Brain pericyte (primary cell): ENCODE measurements around the gene APOBEC2.
A peak's percentile ranks its signal among the peaks of the same experiment; 100 is the strongest.

Experiments used
- DNase-seq: peaks from one replicate; pipeline ENCODE4 v3.0.0-alpha.2; 2012; ENCODE audit warnings: low read depth, low spot score

Gene APOBEC2

DNA sequence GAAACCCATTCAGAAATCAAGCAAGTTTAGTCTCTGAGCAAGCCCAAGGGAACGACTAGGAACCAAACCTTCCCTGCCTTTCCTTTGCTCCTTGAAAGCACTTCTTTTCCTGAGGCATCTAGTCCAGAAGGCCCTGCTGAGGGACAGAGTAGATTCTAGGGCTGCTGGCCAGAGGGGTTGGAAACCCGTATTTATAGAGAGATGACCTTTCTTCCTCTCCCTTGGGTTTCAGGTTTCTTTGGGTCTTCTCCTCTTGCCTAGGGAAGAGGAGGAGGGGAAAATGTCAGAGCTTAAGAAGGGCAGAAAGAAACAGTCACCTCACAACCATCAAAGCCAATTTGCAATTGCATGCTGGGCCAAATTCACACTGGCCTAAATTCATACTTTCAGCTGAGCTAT is 5.8 kb downstream of the APOBEC2 start:
- DNase-seq = no peak

DNA sequence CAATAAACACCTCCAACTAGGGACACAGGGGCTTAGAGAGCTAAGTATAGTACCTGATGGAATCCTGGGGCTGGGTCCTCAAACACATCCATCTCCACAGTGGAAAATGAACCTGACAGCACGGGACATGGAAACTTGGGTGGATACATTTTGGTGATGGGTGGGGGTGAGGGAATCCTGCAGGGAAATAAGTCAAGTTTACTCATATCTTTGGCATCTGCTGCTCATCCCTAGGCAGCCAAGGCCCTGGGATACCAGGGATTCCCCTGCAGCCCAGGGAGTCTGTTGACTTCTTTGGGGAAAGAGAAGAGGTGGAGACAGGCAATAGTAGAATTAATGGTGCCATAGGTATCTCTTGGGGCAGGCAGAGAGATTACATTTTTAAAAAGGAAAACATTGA is 6.6 kb downstream of the APOBEC2 start:
- no peak for DNase-seq

DNA sequence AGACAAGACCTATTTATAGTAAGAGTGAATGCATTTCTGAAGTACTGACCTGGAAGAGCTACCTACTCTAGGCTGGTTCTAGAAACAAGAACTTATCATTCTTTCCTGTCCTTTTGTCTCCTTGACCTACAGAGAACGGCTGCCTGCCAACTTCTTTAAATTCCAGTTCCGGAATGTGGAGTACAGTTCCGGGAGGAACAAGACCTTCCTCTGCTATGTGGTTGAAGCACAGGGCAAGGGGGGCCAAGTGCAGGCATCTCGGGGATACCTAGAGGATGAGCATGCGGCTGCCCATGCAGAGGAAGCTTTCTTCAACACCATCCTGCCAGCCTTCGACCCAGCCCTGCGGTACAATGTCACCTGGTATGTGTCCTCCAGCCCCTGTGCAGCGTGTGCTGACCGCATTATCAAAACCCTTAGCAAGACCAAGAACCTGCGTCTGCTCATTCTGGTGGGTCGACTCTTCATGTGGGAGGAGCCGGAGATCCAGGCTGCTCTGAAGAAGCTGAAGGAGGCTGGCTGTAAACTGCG is 8.3 kb downstream of the APOBEC2 start:
- DNase-seq = no peak

DNA sequence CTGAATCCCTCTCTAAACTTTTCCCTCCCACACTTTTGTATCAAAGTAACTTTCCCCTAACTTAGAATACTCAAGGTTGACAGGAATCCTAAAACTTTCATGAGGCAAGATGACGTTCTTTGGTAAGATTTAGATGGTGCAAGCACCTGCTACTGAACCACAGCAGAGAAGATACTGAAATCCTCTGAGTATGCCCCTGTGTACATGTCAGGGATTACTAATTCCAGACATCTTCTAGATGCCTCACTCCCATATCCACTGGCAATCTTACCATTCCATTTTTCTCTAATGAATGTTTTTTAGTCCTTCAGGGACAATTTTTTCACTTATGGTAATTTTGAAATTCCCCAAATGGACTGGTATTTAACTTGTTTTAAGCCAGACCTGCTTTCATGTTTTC is 9.1 kb downstream of the APOBEC2 start:
- no peak for DNase-seq

DNA sequence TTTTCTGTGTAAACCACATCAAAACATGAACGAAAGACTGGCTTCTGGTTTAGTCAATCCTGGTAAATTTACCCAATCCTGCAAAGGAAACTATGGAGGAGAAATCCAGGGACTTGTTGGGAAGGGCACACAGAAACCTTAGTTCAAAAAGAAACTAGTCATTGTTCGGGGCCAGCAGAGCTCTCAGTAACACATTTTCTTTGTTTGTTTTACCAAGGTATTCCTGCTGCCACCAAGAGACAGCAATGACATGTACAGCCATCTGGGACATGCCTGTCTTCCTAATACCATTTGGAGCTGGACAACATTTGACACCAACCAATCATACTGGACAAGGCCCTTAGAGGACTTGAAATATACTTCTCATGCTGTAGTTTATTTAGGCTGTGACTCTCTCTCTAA is 10.9 kb downstream of the APOBEC2 start:
- DNase-seq = no peak

DNA sequence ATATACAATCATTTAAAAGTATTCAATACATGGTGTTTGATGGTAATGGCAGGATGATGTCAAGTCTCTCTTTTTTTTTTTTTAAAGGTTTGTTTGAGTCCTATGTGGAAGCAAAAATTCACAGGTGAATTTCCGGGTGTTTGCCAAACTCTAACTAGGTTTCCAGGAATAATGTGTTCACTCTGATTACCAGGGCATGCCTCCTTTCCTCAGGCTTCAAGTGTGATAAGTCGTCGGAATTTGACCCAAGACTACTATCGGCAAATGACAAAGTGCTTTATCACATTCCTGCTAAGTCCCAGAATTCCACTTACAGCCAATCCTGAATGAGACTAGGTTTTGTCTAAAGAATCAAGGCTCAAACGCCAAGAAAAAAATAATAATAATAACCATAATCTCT is 11.8 kb downstream of the APOBEC2 start:
- DNase-seq = no peak

DNA sequence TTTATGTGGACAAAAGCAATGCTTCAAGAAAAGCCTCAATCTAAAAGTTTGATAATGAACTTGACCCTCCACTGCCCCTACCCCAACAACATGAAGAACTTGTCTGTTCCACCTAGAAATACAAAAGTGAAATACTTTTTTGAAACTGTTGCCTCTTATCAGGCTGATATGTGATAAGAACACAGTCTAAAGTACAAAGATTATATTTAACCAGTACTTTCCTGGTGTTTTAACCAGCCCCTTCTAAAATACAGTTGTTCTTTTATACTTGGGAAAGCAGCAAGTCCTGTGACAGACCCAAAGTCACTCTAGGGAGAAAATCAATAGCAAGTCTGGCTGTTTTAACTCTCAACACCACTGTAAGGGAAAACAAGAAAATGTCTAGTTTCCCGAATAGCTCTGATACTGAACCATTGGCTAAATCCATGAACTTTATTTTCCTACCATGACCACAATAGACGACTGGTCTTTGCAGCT is 12.6 kb downstream of the APOBEC2 start:
- DNase-seq = no peak

DNA sequence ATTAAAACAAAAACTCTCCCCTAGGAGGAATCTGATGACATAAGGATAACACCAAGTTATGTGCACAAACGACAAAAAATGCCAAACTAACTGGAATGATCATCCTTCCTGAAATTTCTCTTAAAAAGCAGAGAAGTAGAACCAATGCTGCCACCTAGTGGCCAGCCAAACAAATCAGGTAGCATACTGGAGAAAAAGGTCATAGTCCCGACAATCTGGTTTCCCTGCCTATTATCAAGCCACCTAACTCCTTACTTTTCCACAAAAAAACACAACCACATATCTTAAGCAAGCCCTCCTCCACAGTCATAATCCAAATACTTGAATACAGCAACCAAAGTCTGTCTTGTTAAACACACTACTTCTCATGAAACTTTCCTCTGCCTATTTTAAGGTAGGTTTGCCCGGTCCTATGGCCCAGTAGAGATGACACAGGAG is 13.9 kb downstream of the APOBEC2 start:
- DNase-seq = peak; percentile 27

DNA sequence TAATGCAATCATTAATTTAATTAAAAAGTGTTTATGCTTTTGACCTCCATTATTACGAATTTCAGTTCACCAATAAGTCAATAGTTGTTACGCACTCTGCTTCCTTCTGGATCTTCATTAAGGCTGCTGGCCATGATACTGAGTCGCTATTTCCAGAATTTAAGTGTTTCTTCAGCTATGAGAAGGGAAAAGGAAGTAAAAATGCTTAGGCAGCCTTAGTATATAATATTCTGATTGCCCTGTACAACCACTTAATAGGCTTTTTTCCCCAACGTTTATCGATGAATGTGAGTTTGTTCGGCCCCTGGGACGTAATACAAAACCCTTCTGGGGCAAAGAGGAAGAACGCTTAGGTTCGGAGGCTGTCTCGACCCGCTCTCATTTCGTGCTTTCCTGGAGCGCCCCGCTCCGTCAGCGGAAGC is 18.5 kb downstream of the APOBEC2 start:
- no peak for DNase-seq

DNA sequence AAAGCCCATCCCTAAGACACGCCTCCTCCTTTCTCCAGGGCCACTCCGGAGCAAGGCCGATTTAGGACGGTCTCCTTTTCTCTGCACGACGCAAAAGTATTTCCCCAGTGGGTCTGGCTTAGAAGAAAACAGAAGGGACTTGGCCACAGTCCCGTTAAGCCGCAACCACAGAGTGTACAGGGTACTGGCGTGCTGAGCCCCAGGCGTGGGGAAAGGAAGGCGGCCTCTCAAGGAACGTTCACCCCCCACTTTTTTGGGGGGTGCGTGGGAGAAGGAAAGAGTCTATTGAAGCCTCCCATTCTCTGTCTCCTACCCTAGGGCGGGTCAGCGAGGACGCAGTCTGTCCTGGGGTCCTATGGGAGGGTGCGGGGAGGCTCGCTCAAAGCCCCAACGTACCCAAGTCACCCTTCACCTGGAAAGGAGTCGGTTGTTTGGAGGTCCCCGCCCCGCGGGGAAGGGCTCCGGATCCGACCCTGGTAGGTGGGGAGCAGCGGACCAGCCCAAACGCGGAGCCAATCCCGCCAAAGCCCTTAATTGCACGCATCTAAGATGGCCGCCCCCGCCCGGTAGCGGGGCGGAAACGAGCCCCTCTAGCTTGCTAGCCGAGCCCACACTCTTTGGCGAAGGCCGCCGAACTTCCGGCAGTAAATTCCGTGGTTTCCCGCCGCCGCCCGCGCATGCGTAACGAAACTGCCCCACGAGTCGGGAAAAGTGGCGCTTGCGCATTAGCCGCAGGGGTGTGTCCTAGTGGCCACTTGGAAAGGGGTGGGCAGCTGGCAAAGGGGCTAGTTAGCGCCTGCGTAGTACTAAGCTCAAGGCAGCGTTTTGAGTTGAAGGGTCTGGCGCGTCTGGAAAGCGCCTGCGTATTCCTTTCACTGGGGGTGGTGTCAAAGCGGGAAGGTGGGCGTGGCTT is 19.2 kb downstream of the APOBEC2 start, which contains the start of gene OARD1:
OARD1 (minus strand) TSS at position 434 of the 913 bp plus-strand sequence. CDS start 722 bp downstream, outside the sequence.
- peak; percentile 100 for DNase-seq

DNA sequence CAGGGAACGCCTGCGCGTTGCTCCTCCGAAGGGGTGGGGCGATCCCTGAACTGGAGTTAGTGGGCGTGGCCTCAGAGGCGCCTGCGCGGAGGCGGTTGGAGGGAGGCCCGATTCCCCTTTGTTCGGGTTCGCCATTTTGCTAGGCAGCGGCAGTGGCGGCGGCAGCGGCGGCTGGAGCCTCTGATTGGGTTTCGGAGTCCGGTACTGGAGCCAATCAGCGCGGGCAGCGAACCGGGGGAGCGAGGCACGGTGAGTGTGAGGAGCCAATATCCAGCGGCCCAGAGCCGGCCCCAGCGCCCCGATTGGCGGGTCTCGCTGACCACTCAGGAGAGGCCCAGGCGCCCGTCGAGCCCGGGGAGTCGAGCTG is 19.8 kb downstream of the APOBEC2 start, which contains the start of gene NFYA:
NFYA (plus strand) TSS at position 139 of the 367 bp plus-strand sequence. CDS start 6,116 bp downstream, outside the sequence.
- no peak for DNase-seq

DNA sequence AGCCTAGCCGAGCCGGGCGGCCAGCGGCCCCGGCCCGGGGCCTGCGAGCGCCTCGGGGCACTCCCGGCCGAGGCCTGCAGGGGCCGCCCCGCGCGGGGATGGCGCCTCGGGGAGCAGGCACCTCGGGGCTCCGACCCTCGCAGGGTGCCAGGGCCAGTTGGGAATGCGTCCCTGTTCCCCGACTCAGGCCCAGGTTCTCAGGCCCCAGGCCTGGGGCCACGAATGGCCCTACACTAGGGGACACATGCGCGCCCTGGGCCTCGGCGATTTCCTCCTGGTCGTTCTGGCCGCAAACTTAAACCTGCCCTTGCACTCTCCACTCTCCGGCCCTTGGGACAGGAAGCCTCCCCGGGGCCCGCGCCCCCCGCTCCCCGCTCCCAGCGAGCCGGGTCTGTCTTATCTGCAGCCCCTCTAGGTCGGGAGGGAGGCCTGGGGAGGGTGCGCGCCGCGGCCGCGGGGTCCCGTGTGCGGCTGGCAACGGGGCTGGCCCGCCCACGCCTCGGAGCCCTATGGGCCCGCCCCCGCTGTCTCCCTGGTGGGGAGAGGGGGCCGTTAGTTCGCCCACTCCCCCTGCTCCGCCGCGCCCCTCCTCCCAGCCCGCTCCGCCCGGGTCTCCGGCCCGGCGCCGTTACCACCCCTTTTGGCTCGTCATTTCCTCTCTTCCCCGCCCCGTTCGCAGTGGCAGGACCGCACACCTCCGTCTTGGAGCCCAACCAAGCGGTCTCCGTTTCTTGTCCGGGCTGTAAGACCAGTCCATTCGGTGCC is 20.4 kb downstream of the APOBEC2 start:
- DNase-seq = no peak

DNA sequence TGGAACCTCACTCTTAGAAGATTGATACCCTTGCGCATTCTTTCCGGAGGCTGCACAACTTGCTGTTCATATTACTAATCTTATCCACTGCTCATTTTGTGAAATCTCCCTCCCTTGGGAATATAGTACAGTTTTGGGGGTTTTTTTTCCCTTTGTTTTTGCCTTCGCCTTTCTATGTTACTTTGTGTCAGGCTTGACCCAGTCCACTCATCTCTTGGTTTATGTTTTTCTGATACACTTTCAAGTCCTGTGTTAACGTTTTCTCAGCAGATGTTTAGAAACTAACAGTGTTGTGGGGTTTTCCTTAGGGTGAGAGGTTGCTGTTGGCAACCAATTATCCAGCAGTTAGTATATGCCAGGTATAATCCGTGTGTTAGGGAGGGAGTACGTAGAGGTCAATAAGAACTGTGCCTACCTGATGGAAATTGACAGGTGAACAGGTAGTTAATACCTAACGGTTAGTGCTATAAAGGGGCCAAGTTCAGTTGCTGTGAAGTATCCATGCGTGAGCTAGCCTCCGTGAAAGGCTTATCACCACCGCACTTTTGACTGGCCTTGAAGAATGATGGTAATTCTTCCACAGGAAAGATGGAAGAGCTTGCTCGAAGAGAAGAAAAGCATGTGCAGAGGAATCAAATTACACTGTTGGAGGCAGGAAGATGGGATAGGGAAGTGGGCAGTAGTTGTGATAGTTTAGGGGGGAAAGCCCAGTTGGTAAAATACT is 21.1 kb downstream of the APOBEC2 start:
- DNase-seq = no peak

DNA sequence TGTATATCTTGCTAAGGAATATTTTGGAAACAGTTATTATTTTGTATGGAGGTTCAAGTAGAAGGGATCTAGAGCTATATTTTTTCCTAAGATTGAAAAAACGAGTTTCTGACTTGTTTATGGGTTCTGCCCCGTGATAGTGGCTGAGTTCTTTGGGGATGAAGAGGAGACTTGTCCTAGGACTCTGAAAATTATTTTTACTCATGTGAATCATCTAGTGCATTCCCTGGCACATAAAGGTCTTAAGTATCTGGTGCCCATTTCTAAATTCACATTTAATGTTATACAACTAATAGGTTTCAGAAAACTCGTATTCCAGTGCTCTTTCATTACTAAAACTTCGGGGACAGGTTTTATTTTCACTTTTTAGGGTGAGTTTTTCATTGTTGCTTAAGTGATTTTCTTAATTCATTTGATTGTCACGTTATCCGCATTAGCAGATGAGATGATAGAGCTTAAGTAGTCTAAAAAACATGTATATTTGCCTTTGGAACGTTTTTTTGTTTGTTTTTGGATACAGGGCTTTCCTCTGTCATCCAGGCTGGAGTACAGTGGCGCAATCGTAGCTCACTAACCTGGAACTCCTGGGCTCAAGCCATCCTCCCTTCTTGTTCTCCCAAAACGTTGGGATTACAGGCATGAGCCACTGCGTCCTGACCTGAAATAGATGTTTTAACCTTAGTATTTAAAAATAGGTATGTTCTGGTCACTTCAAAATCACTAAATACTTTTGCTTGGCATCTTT is 21.9 kb downstream of the APOBEC2 start:
- DNase-seq = no peak

DNA sequence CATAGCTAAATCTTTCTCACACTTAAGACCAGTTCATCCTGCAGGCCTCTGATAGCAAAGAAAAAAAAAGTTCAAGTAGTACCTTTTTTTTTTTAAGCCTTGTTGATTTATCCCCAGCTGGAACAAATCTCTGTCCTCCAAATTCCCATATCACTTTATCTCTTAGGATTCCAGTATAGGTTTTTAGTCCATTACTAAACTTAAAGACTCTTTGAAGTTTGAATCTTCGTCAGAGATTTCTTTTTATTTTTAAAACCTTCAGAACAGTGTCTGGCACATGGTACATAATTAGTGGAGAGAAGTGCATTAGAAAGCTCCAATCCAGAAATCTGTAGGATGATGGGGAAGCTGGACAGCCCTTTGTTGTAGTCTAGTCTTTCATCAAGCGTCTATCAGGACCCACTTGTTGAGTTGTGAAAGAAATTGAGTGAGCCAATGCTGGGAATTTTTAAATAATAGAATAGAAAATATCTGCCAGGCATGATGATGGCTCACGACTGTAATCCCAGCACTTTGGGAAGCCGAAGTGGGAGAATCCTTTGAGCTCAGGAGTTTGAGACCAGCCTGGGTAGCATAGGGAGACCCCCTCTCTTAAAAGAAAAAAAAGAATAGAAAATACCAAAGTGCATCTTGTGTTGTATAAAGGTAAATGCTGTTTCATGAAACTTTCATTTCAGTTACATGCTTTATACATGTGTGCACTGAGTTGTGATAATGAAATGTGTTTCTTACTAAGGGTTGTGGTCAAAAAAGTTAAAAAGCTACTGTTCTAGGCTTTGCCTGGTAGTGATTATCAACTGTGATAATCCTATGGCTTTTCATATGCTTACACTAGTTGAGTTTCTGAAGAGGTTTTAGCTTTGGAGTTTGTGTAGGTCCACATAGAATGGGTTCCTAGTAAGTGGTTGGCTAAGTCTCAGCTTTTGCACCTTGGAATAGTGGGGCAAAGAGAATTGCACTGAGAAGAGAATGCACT is 22.9 kb downstream of the APOBEC2 start:
- DNase-seq = no peak

DNA sequence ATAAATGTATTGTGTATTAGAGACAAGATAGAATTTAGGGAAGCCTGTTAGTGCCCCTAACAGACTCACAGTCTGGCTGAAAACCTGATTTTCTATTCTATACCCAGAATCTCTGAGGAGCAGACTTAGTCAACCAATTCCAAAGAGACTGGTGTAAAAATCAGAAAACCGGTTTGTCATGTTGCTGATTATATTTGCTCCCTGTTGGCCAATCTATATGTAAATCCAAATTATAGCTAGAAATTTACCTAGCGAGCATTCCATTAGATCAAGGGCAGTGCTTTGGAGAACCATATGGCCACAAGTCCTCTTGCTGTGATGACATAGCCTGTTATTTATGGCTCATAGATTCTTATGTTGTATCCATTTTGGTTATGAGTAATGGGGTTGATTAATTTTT is 24.5 kb downstream of the APOBEC2 start:
- no peak for DNase-seq

DNA sequence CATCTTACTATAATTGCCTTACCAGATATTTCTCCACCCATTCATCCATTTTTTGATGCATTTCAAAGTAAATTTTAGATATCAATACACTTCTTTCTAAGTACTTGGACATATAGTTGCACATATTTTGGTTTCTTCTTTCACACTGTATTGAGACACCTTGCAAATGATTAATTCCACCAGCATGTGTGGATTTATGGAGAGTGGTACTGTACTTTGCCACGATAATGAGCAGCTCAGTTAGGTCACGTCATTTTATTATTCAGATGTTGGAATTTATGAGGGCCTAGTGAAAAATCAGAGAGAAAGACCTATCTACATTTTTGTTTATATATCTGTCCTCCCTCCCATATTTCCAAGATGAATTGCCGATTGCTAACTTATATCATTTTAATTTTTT is 25.1 kb downstream of the APOBEC2 start:
- DNase-seq = no peak

DNA sequence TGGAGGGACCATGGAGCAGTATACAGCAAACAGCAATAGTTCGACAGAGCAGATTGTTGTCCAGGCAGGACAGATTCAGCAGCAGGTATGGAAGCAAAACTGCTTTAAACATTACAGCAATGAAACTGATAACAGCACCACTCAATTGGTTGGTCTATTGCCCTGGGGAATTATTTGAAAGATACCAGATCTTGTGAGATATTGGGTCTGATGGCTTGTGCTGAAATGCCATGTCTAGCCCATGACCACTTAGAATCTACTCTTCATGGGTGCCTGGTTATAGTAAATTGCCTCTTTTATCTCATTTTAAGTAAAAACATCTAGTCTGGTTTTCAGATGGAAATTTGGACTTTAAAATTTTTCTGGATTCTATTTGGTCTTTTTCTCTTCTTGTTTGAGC is 26.1 kb downstream of the APOBEC2 start:
- DNase-seq = no peak

DNA sequence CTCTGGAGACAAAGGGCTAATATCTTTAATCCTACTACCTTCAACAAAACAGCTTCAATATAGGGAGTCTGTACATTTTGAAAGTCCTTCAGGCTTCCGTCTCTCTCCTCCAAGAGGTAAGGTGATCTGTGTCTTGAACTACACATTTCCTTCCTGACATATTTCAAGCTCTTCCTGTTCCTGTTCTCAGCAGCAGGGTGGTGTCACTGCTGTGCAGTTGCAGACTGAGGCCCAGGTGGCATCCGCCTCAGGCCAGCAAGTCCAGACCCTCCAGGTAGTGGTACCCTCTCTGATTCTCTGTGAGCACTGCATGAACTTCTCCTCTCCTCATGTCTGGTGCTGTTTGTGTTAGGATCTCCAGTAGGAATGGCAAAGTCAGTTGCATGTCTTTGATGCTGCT is 27.6 kb downstream of the APOBEC2 start:
- DNase-seq = no peak

DNA sequence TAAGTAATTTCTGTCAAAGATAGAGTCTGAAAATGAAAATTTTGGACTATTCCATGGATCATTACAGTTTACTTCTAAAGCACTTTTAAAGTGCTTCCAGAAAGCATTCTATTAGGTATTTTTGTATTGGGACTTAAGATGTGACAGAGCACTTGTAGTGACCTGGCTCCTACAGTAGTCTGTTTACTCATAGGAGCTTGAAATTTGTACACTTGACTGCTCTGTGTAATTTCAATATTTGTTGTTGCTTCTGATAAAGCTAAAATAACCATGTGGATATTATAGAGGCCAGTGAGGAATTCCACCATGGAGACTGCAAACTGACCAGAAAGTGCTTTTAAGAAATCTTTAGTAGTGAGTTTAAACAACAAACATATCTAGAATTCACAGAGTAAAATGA is 30.1 kb downstream of the APOBEC2 start:
- DNase-seq = no peak
